OCI-LY3 (cell line): ENCODE data around the gene KRTAP6-3.
A peak's percentile ranks its signal among the peaks of the same experiment; 100 is the strongest.

Experiments used
- H2AFZ ChIP-seq: fragments of 200-600, 300-600 bp; shearing (Covaris generic); 2 replicates; pipeline ENCODE4 v1.6.0; 2014; ENCODE audit warnings: antibody characterized with exemption, low read depth, low read length
- H3K27ac ChIP-seq: fragments of 200-600, 300-600 bp; sonication (generic); 2 replicates; pipeline ENCODE4 v1.5.1; 2014; ENCODE audit warnings: mild to moderate bottlenecking, low read length, moderate library complexity, mixed read lengths
- H3K27me3 ChIP-seq: fragments of 200-600, 300-600 bp; sonication (generic); 2 replicates; pipeline ENCODE4 v1.6.1; 2014; ENCODE audit warnings: low read depth, low read length, mixed read lengths
- H3K36me3 ChIP-seq: fragments of 200-600, 300-600 bp; sonication (generic); replicated peaks from 2 replicates; pipeline ENCODE3; 2014; ENCODE audit warnings: low read depth, low read length, mixed read lengths
- H3K4me1 ChIP-seq: fragments of 300-600, 200-600 bp; sonication (generic); 2 replicates; pipeline ENCODE4 v1.6.1; 2014; ENCODE audit warnings: low read length, mixed read lengths
- H3K4me2 ChIP-seq: fragments of 200-600, 300-600 bp; sonication (generic); 2 replicates; pipeline ENCODE4 v1.6.1; 2014; ENCODE audit warnings: low read length, mixed read lengths
- H3K4me3 ChIP-seq: fragments of 300-600, 200-600 bp; sonication (generic); 2 replicates; pipeline ENCODE4 v1.5.1; 2014; ENCODE audit warnings: antibody characterized with exemption, mild to moderate bottlenecking, low read length, moderate library complexity
- H3K79me2 ChIP-seq: fragments of 300-600, 200-600 bp; shearing (Covaris generic); 2 replicates; pipeline ENCODE4 v1.6.1; 2014; ENCODE audit warnings: mild to moderate bottlenecking, low read length, mixed read lengths
- H3K9ac ChIP-seq: fragments of 300-600, 200-600 bp; shearing (Covaris generic); 2 replicates; pipeline ENCODE4 v1.6.0; 2014; ENCODE audit warnings: mild to moderate bottlenecking, low read length, moderate library complexity
- H3K9me3 ChIP-seq: fragments of 200-600, 300-600 bp; shearing (Covaris generic); 2 replicates; pipeline ENCODE4 v1.6.1; 2014; ENCODE audit warnings: low read length, mixed read lengths; ENCODE audit not compliant: insufficient read depth
- H4K20me1 ChIP-seq: fragments of 200-600, 300-600 bp; sonication (generic); 2 replicates; pipeline ENCODE4 v1.6.1; 2016; ENCODE audit warnings: low read length, mixed read lengths; ENCODE audit not compliant: insufficient read depth
- CTCF ChIP-seq: fragments of 200-600, 300-600 bp; sonication (generic); IDR thresholded peaks from 2 replicates; pipeline ENCODE4 v1.5.1; 2014; ENCODE audit warnings: antibody characterized with exemption, low read length, low read depth
- EZH2phosphoT487 ChIP-seq: fragments of 200-600 bp; shearing (Covaris generic); IDR thresholded peaks from 2 replicates; pipeline ENCODE4 v1.6.1; 2018; ENCODE audit warnings: antibody characterized with exemption, mixed run types, low read depth

KRTAP6-3 gene

GRCh38 chr21:30620080-30620479 is 27.8 kb downstream of the KRTAP6-3 start:
- Histone ChIP-seq H3K27me3 (no peaks in the 10 kb centered on the region), H3K36me3 (peaks cover 33% of the 10 kb centered on the region), H3K27ac (peak overlapping the region; percentile 81), H2AFZ (no peak overlapping the region), H3K9me3 (peaks cover 7% of the 10 kb centered on the region; the same call in 1 of the 2 replicates), H3K4me3 (no peak overlapping the region), H3K4me2 (peak overlapping the region; percentile 22; the same call in 1 of the 2 replicates), H3K79me2 (no peaks in the 10 kb centered on the region), H3K4me1 (peaks cover 36% of the 10 kb centered on the region), H3K9ac (peak overlapping the region; percentile 34; the same call in 1 of the 2 replicates), H4K20me1 (no peaks in the 10 kb centered on the region)
- TF ChIP-seq EZH2phosphoT487 (no peak), CTCF (no peak)

DNA sequence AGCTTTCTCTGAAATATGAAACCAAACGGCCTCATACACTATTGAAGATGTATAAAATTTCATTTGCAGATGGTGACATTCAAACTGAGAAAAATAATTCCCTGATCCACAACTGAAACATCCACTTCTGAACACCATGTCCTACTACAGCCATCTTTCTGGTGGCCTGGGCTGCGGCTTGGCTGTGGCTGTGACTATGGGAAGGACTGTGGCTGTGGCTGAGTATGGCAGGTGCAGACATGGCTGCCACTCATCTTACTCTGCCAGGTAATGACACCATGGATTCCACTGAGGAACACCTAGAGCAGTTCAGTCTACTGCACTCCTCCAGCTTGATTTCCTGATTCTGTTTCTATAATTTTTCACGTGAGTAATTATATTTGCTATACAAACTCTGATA is 28.3 kb downstream of the KRTAP6-3 start, which contains the start of gene KRTAP20-4:
Gene KRTAP20-4, plus strand, starts transcription at position 106 of the 400 bp plus-strand sequence.
- Histone ChIP-seq H3K4me3 (no peak within 1 kb of the TSS), H3K9ac (peak within 1 kb of the TSS; percentile 34; the same call in 1 of the 2 replicates), H3K36me3 (peaks cover 33% of the 10 kb centered on the region), H2AFZ (no peak within 1 kb of the TSS; the same call in 1 of the 2 replicates), H3K9me3 (peaks cover 7% of the 10 kb centered on the region; the same call in 1 of the 2 replicates), H3K27me3 (no peaks in the 10 kb centered on the region), H4K20me1 (no peaks in the 10 kb centered on the region), H3K27ac (peak within 1 kb of the TSS; percentile 81), H3K4me1 (peaks cover 32% of the 10 kb centered on the region), H3K4me2 (peak within 1 kb of the TSS; percentile 22; the same call in 1 of the 2 replicates), H3K79me2 (no peaks in the 10 kb centered on the region)
- TF ChIP-seq EZH2phosphoT487 (no peak), CTCF (no peak)

DNA sequence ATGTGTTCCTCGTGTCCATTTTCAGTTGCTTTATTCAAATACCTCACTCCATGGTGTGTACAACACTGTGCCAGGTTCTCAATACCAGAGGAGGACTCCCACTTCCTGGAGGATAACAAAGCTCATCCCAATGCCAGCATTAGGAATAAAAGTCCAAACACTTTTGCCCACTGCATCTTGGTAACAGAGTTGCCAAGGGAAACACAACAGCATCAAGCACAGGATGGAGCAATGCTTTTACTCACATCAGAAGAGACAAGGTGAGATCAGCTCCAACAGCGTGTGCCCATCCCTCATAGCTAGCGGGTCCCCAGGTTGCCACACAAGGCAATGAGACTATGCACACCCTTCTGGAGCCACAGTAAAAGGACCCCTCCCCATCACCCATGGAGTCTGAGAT is 31.1 kb downstream of the KRTAP6-3 start:
- Histone ChIP-seq H3K36me3 (peaks cover 18% of the 10 kb centered on the region), H3K9ac (no peak overlapping the region), H2AFZ (no peak overlapping the region), H3K4me2 (no peak overlapping the region), H3K9me3 (peaks cover 7% of the 10 kb centered on the region; the same call in 1 of the 2 replicates), H4K20me1 (no peaks in the 10 kb centered on the region), H3K4me3 (no peak overlapping the region), H3K4me1 (peaks cover 14% of the 10 kb centered on the region), H3K27ac (no peak overlapping the region), H3K79me2 (no peaks in the 10 kb centered on the region), H3K27me3 (no peaks in the 10 kb centered on the region)
- TF ChIP-seq EZH2phosphoT487 (no peak), CTCF (no peak)

DNA sequence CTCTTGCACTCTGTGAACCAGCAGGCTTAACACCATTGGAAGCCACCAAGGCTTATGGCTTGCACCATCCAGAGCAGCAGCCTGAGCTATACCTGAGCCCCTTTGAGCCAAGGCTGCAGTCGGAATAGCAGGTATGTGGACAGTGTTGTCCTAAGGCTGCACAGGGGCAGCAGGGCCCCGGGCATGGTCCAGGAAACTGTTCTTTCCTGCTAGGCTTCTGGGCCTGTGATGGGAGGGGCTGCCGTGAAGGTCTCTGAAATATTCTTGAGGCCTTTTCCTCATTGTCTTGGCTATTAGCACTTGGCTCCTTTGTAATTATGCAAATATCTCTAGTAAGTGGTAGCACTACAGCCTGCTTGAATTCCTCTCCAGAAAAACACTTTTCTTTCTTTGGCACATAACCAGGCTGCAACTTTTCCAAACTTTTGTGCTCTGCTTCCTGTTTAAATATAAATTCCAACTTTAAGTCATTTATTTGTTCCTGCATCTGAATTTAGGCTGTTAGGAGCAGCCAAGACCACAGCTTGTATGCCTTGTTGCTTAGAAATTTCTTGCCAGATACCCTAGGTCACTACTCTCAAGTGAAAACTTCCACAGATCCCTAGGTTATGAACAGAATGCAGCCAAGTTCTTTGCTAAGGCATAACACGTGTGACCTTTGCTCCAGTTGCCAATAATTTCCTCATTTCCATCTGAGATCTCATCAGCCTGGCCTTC is 33.4 kb downstream of the KRTAP6-3 start:
- Histone ChIP-seq H3K4me2 (no peak overlapping the region), H3K27ac (no peak overlapping the region), H3K4me3 (no peak overlapping the region), H3K36me3 (peaks cover 1% of the 10 kb centered on the region), H3K79me2 (no peaks in the 10 kb centered on the region), H4K20me1 (no peaks in the 10 kb centered on the region), H3K9ac (no peak overlapping the region), H3K27me3 (no peaks in the 10 kb centered on the region), H3K9me3 (0 out of 2 replicates have a peak, but pooled peaks cover 1% of the 10 kb centered on the region), H3K4me1 (peaks cover 2% of the 10 kb centered on the region), H2AFZ (no peak overlapping the region)
- TF ChIP-seq EZH2phosphoT487, result no peak
- TF ChIP-seq CTCF, result no peak
